Measurements from ENCODE around the gene HBEGF.
A peak's percentile ranks its signal among the peaks of the same experiment; 100 is the strongest.

Gene HBEGF

GRCh38 chr5:140301136-140301535 lies 45.3 kb downstream of the HBEGF start:
- DNase-seq: no peak

- no peak for DNase-seq
These were observed 47.3 kb downstream of the HBEGF start for GRCh38 chr5:140299056-140299455.

GRCh38 chr5:140298183-140298601 lies 48.2 kb downstream of the HBEGF start:
- no peak for DNase-seq

GRCh38 chr5:140297283-140297682 lies 49.1 kb downstream of the HBEGF start:
- no peak for DNase-seq

GRCh38 chr5:140296289-140296688 lies 50.1 kb downstream of the HBEGF start:
- no peak for DNase-seq

GRCh38 chr5:140295414-140295813 lies 51.0 kb downstream of the HBEGF start:
- DNase-seq: peak in 1 of 2 donors; percentile 7

- DNase-seq: no peak
These were observed 51.6 kb downstream of the HBEGF start for GRCh38 chr5:140294753-140295152.

GRCh38 chr5:140293849-140294100 lies 52.6 kb downstream of the HBEGF start:
- no peak for DNase-seq

GRCh38 chr5:140293091-140293848 lies 53.1 kb downstream of the HBEGF start:
- no peak for DNase-seq

- no peak for DNase-seq
These were observed 54.0 kb downstream of the HBEGF start for GRCh38 chr5:140292212-140293036.

GRCh38 chr5:140287801-140288521 lies 58.4 kb downstream of the HBEGF start:
- DNase-seq: no peak

- no peak for DNase-seq
These were observed 60.0 kb downstream of the HBEGF start for GRCh38 chr5:140286424-140286823.

- no peak for DNase-seq
These were observed 62.4 kb downstream of the HBEGF start for GRCh38 chr5:140284013-140284412.

All from stimulated activated CD4-positive, alpha-beta T cell treated with anti-CD3 and anti-CD28 coated beads, Interleukin-2, amount 100 ng/mL, for 48 hours (primary cell).